Fibroblast of peridontal ligament (primary cell): Measurements from ENCODE around the gene PCCA.
"Not testable (repeated sequence)": the region's sequence is repeated elsewhere in the genome, so short reads cannot be mapped to it uniquely, and the experiment has no call there.

Experiments
- DNase-seq: peaks from one replicate; pipeline ENCODE4 v3.0.0-alpha.2; 2010; ENCODE audit errors: extremely low read depth

Gene PCCA

DNA sequence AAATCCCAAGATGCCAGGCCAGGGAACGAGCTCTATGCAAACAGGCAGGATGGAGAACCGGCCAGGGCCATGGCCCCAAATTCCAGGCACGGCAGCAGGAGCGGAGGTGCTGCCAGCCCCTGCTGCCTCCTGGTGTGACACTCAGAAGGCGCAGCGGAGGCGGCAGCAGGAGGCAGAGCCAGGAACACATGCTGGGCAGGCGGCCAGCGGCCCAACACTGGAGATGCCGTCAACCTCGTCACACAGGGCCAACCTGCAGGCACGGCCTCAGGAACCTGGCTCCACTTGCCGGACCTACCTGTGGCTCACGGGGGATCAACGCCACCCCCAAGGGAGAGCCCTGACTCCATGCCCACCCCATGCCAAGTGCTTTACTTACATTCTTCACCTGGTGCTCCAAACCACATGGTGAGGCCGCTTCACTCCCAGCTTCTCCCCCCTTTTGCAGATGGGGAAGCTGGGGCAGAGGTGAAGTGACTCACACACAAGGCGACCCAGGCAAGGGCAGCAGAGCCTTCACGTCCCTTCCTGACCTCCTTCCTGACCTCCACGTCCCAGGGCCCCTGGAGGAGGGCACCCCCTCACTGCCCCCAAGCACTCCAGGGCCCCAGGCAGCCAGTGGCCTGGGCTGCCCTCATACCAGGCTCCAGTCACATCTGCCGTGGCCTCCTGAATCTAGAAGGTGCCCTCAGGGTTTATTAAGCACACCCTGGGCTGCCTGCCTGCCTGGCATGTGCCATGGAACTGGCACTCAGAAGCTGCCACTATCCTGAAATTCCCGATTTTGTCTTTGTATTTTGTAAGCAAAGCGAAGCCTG, 456.2 kb downstream of the PCCA start:
- DNase-seq, result no peak

DNA sequence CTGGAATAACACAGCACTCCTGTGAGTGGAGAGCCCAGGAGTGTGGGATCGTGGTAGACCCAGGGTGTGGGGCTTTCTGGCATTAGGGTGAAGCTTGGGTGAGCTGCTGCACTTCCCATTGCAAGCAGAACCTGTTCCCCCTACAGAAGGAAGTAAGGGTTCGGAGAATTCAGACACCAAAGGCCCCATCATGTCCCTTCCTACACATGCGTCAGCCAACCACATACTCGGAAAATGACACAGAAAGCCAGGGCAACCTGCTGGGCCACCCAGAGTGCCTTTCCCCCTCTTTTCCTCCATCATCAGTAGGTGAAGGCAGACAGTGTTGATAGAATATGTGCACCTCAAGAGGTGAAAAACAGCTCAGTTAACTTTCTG, 456.8 kb downstream of the PCCA start:
- DNase-seq, result no peak

DNA sequence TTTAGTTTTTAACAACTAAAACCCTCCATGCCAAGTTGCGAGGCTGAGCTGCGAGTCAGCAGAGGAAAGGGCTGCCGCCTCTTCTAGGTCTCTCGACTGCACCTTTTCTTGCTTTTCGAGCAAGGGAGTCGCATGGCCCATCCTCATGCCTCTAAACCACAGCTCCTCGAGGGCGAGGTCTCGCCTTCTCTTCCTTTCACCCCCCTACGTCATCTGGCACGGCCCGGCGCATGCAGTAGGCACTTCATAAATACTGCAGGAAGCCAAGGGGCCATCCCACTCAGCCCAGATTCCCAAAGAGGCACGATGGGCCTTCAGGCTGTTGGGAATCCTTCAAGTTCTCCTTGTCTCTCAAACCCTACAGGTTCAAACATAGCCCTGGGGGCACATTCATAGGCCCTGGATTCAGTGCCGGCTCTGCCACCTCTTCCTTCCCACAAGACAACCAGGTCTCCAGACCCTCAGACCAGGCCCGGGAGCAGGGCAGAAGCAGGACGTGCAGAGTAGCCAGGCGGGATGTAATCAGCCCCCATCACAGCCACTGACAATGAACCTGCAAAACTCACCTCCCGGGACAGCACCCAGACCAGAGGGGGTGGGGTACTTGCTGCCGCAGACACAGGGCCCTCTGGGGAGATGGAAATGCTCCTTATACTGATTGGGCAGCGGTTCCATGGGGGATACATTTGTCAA, 458.0 kb downstream of the PCCA start:
- DNase-seq, result no peak

DNA sequence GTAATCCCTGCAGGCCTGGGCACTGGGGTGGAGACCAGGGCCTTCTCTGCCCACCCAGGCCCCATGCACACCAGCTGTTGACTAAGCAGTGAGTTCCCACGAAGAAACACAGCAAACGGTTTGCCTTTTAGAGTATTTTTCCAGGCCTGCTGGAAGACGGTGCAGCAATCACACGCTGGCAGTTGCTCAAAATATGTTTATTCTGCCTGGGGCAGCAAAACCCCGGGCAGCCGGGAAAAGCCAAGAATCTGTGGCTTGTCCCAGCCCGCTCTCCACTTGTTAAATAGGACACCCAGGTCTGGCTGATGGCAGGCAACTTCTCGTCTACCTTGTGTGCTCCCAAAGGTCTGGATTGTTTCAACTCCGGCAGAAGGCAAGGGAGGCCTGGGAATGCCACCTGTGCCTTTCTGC, 458.9 kb downstream of the PCCA start:
- peak; percentile 34 for DNase-seq

DNA sequence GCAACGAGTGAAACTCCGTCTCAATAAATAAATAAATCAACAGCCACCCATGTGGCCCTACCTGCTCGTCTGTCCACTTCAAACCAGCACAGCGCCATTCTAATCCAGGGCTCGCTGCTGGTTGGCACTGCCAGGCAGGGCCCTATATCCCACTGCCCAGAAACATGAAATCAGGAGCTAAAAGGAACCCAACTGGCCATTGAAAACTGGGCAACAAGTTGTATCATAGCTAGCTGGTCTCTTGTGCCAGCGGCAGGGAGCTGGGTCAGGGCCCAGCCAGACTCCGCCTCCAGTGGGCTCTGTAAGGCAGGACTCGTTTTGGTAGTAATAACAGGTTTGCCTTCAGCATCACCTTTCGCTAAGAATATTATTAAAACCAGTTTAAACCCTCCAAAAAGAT, 460.4 kb downstream of the PCCA start:
- DNase-seq, result no peak

DNA sequence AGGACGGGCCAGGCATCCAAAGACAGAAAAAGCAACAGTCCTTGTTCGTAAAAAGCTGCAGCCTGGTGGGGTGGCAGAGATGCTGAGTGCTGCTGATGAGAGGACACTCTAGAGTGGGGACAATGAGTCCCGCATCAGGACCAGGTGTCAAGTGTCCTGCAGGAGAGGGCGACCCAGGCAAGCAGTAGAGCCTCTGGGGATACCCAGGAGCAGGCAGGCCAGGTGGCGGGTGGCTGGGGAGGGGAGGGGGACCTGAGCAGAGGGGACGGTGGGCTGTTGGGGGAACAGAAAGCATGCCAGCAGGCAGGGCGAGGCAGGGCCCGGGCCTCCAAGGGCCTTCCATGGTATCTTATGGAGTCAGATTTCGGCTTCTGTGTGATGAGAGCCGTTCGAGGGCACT, 463.9 kb downstream of the PCCA start:
- no peak for DNase-seq

DNA sequence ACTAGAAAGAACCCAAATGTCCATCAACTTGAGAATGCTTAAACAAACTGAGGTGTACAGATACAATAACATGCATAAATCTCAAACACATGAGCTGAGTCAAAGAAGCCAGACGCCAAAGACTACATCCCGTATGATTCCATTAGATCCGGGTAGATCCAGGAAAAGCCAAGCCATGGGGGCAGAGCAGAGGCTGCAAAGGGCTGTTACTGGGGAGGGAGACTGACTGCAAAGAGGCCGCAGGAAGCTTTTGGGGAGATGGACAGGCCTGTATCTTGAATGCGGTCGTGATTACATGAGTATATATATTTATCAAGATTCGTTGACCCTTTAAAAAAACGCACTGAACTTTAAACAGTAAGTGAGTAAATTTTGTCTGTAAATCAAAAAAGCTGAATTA, 471.0 kb downstream of the PCCA start:
- DNase-seq, result no peak

DNA sequence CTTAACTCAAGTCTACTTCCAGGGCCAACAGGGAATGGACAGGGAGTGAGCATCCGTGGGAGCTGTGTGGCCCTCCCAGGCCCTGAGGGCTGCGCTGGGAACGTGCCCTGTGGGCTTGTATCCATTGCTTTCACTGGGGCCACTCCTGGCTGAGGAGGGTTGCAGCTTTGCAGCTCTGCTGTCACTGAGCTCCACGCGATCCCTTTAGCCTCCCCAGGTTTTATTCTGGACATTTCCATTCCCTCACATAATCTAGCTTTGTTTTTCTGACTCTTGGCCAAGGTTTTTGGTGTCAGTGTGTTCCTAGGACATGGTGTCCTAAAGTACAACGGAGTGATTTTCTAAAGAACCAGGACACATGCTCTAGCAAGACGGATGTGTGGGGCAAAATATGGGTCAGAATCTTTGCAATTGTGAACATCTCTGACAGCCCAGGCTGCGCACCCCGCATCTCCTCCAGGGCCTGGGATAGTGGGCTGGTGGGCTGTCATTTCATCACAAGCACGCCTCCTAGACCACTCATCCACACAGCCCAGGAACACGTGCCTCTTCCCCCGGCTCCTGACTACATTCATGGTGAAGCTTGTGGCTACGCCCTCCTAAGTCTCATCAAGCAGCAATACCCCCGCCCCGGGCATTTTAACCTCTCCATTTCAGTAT, 471.7 kb downstream of the PCCA start:
- no peak for DNase-seq

DNA sequence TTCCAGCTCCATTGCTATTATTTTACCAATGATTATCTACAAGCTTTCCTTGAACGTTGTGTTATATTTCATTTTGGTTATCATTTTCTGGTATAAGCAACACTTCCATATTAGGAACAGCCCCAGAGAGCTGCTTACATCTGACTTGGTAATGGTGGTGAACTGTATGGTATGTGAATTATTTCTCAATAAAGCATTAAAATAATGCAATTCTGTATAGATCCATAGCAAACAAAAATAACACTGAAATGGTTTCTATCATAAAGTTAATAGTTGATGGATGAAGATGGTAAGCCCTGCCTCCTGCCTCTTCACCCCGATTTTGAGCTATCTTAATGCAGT, 472.2 kb downstream of the PCCA start:
- DNase-seq, result no peak

DNA sequence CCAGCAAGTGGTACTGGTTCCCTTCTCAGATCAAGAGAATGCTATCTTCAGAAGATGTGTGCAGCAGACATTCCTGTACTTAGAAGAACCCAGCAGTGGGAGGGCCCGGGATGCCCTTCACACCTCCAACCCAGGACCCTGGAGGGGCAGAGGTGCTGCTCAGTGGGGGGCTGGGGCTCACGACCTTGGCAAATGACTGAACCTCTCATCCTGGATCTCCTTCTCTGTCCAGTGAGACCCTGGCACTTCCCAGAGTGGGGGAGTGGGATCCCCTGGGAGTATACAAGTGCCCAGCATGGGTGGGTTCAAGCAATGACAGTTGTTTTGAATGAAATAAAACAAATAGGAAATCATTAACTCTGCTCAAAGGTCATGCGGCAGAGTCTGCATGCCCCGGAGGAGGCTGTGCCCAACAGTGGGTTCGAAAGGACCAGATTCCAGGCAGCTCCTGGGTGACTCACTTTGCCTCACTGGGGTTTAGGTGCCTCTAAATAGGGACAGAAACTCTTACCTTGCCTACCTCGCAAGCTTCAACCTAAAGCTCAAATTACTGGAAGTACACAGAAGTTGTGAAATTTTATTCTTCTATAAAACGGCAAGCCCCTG, 472.8 kb downstream of the PCCA start:
- DNase-seq, result no peak

DNA sequence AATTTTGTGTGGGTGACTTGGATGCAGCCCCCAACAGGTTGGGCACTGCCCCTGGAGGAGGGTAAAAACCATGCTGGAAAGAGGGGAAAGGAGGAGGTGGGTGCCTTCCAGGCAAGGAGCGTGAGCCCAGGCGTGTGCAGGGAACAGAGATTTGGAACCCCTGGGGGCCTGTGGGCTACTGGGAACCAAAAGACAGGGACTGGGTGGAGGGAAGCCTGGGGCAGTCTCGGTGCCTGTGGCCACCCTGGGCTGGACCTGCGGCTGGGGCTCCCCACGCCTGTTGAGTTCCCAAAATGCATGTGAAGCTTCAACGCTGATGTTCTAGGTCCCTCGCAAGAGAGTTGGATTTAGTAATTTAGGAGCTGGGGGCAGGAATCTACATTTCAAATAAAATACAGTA, 474.9 kb downstream of the PCCA start:
- DNase-seq, result no peak

DNA sequence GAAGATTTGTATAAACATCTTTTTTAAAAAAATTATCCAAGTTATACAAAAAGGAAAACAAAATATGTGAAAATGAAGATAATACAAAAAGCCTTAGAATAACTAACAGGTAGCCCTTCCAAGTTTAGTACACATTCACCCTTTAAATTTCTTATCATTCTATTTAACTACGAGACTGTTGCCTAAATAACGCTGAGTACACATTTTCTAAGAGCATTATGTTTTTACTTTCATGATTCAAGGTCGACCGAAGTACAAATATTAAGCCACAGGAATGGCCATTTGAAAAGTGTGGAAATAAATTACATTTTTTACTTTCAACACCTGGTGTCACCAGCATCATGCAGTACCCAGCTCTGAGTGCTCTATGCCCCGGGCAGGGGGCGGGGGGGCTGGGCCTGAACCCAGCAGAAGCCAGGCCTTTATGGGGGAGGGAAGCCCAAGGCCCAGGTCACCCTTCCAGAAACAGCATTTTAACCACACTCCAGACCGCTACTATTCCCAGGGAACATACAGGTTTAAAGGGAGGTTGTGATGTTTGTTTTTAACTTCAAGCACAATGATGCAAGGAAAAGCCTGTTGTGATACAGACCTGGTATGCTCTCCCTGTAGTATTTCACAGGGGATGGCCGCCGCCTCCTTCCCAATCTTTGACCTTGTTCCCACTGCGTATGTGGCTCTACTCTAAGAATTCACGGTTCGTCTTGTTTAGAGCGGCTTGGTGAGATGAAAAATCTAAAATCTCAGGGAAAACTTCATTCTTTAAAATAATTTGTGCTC, 475.7 kb downstream of the PCCA start:
- no peak for DNase-seq

DNA sequence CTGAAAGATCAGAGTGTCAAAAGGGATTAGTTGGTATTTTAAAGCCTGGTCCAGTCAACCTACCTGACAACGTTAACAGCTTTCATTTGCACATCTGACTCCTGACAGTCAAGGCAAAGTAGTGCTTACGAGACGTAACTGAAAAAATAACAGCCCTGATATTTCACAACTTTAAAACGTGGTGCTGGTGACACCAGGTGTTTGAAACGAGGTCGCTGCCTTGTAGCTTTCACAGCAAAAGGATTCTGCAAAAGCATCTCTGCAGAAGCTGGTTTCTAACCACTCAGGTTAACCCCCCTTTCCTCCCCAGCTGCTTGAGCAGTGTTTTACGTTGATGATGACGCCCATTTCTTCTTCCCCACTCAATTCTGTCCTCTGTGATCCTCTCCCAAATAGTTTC, 476.4 kb downstream of the PCCA start:
- no peak for DNase-seq

DNA sequence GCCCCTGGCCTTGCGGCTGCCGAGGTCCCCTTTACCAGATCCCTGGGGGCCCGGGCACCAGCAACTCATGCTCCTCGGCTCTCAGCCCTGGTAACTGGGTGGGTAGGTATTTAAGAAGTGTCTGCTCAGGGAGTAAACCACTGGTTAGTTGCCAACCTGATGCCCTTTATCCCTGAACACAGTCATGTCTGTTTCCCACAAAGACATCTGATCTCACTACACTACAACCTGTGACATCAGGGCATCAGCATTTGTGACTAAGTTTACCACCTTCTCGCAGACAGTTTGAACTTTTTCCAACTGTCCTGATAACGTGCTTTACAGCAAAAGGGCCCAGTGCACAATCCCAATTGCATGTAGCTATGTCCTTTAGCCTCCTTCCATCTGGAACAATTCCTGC, 477.6 kb downstream of the PCCA start:
- peak; percentile 5 for DNase-seq

DNA sequence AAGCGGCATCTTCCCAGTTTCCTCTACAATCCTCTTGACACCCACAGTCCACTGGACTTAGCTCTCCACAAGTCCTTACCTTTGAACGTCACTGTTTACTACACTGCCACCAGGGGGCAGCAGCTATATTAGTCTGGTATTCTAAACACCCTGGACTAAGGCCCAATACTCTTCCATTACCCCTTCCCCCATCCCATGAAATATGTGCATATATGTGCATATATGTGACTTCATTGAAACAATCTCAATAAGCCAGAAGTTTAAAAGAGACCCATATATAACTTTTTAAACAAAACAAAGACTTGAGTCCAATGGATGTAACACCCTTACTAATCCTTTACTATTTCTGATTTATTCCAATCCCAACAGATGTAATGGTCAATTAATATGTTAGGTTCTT, 484.2 kb downstream of the PCCA start:
- peak; percentile 86 for DNase-seq

DNA sequence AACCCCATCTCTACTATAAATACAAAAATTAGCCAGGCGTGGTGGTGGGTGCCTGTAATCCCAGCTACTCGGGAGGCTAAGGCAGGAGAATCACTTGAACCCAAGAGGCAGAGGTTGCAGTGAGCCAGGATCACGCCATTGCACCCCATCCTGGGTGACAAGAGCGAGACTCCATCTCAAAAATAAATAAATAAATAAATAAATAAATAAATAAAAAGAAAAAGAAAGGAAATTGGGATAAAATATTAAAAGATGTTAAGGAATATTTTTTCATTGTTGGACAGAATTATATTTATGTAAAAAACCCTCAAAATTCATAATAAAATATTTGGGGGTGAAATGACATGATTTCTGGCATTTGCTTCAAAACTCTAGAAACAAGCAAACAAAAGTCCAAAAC, 488.3 kb downstream of the PCCA start:
- DNase-seq, result not testable (repeated sequence)
